Measurements from ENCODE around the gene UBE2S.
"Not testable (repeated sequence)": the region's sequence is repeated elsewhere in the genome, so short reads cannot be mapped to it uniquely, and the experiment has no call there.

The UBE2S gene

DNA sequence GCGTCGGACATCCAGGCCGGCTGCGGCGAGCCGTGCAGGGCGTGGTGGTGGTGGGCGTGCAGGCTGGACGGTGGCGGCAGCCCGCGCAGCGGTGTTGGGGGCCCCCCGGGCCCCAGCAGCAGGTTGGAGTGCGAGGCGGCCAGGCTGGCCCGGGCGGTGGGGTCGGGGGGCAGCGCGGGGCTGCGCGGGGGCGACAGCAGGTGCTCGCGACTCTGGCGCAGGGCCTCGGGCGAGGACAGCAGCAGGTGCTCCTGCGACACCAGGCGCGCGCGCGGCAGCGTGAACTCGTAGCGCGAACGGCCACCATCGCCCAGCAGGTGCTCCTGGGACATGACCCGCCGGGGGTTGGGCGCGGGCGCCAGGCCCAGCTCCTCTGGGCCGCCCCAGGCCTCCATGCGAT lies 25.7 kb upstream of the UBE2S start:
- no peak overlapping the region for H2AFZ ChIP-seq (ENCODE audit: low read depth, low read length)
- no peak overlapping the region for H3K4me3 ChIP-seq (ENCODE audit: low read length)
- no peaks in the 10 kb centered on the region for H3K36me3 ChIP-seq (ENCODE audit: insufficient read depth, low read length)
- no peaks in the 10 kb centered on the region for H3K27me3 ChIP-seq (ENCODE audit: insufficient read depth, low read length)
- peaks cover 5% of the 10 kb centered on the region for H3K9me3 ChIP-seq (ENCODE audit: low read length)
- H3K4me1 ChIP-seq (ENCODE audit: insufficient read depth, low read length): no peaks in the 10 kb centered on the region

DNA sequence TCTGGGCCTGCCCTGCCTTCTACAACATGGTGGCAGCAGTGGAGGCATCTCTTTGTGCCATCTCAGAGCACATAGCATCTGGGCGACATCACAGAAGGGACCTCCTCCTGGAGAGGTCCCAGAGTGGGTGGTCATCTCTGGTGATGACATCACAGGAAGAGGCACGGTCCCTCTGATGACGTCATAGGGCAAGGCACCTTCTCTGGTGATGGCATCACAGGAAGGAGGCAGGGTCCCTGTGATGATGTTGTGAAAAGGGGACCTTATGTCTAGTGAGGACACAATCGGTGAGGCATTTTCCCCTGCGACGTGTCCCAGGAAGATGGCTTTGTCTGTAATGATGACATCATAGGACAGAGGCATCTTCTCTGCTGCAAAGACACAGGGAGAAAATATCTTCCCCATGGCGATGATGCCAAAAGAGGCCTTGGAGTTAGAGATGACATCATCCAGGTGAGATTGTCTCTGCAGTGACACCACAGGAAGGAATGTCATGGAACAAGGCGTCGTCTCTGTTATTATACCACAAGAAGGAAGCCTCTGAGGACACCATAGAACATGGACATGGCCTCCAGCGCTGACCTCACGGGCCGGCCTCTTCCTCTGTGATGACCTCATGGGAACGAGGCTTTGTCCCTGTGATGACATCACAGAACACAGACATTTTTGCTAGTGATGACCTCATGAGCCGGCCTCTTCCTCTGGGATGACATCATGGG lies 24.8 kb upstream of the UBE2S start:
- no peak overlapping the region for H2AFZ ChIP-seq (ENCODE audit: low read depth, low read length)
- H3K4me1 ChIP-seq (ENCODE audit: insufficient read depth, low read length): no peaks in the 10 kb centered on the region
- H3K4me3 ChIP-seq (ENCODE audit: low read length): no peak overlapping the region
- H3K27me3 ChIP-seq (ENCODE audit: insufficient read depth, low read length): no peaks in the 10 kb centered on the region
- no peaks in the 10 kb centered on the region for H3K36me3 ChIP-seq (ENCODE audit: insufficient read depth, low read length)
- peaks cover 5% of the 10 kb centered on the region for H3K9me3 ChIP-seq (ENCODE audit: low read length)

DNA sequence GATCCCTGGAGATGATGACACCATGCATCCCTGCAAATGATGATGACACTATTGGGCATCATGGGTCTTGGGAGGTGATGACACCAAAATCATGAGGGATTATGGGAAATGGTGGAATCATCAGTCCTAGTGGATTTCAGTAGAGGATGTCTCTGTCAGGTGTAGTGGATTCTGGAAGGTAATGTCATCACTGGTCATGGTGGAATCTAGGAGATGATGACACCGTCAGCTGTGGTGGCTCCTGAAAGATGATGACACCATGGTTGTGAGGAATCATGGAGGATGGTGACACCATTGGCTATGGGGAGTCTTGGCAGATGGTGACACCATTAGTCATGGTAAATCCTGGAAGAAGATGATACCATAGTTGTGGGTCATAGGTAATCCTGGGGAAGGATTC lies 23.6 kb upstream of the UBE2S start:
- H2AFZ ChIP-seq (ENCODE audit: low read depth, low read length): no peak overlapping the region
- peaks cover 5% of the 10 kb centered on the region for H3K9me3 ChIP-seq (ENCODE audit: low read length)
- no peaks in the 10 kb centered on the region for H3K36me3 ChIP-seq (ENCODE audit: insufficient read depth, low read length)
- H3K4me3 ChIP-seq (ENCODE audit: low read length): no peak overlapping the region
- H3K27me3 ChIP-seq (ENCODE audit: insufficient read depth, low read length): no peaks in the 10 kb centered on the region
- no peaks in the 10 kb centered on the region for H3K4me1 ChIP-seq (ENCODE audit: insufficient read depth, low read length)

DNA sequence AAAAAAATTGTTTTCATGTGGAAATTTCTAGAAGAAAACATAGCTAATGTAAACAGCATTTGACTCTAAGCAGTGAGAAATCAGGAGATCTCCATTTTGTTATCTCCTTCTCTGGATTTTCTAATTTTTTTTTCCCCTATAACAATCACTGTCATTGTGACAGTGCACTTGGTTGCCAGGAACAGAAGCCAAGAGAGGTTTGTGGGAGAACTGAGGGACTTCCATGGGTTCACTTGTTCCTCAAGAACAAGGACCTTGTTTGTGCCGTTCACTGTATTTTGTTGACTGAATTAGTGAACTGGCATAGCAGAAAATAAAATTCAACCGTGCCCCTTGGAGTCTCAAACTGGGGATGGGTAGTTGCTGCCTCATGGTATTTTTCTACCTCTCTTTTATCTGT lies 18.5 kb upstream of the UBE2S start:
- Histone ChIP-seq H2AFZ (ENCODE audit: low read depth, low read length) (no peak overlapping the region), H3K27me3 (ENCODE audit: insufficient read depth, low read length) (no peaks in the 10 kb centered on the region), H3K4me1 (ENCODE audit: insufficient read depth, low read length) (no peaks in the 10 kb centered on the region), H3K9me3 (ENCODE audit: low read length) (peaks cover 2% of the 10 kb centered on the region), H3K36me3 (ENCODE audit: insufficient read depth, low read length) (no peaks in the 10 kb centered on the region), H3K4me3 (ENCODE audit: low read length) (no peak overlapping the region)

DNA sequence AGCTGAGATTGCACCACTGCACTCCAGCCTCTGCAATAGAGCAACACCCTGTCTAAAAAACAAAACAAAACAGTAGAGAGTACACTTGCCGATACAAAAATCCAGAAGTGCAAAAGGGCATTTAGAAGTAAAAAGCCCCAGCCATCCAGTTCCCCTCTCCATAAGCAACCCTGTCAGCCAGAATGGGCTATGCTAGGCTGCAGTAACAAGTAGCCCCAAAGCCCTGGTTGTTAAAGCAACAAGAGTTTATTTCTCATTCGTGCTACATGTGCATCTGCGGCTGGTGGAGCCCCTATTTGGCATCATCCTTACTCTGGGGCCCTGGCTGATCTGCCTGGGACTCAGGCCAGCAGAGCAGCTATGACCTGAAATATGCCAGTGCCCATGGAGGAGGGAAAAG lies 16.9 kb upstream of the UBE2S start:
- H3K27me3 ChIP-seq (ENCODE audit: insufficient read depth, low read length): no peaks in the 10 kb centered on the region
- H3K4me3 ChIP-seq (ENCODE audit: low read length): no peak overlapping the region
- H2AFZ ChIP-seq (ENCODE audit: low read depth, low read length): no peak overlapping the region
- H3K36me3 ChIP-seq (ENCODE audit: insufficient read depth, low read length): no peaks in the 10 kb centered on the region
- H3K4me1 ChIP-seq (ENCODE audit: insufficient read depth, low read length): no peaks in the 10 kb centered on the region
- peaks cover 4% of the 10 kb centered on the region for H3K9me3 ChIP-seq (ENCODE audit: low read length)

DNA sequence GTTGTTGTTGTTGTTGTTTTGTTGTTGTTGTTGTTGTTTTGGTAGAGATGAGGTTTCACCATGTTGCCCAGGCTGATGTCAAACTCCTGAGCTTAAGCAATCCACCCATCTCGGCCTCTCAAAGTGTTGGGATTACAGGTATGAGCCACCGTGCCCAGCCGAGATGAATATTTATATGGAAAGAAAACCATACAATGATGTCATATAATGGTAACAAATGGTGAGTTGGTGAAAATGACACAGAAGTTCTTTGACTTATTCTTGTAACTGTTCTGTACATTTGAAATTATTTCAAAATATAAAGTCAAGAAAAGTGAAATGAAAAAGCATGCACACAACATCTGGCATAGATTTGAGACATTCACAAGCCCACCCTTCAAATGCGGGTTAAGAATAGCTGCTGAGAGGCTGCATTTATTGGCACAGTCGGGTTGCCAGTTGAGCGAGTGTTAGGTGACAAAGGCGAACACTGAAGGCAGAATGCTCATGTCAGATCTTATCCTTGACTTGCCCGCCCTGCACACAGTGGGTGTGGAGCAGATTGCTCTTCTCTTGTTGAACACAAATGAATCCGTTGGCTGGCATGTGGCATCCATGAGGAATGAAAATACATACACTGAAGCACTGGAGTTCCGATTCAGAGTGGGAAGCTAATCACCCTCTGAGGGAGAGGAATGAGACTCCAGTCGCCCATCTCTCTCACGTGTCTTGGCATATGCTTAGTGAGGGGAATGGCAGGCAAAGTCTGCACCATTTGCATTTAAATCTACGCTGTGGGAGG lies 15.8 kb upstream of the UBE2S start:
- no peaks in the 10 kb centered on the region for H3K27me3 ChIP-seq (ENCODE audit: insufficient read depth, low read length)
- H3K4me3 ChIP-seq (ENCODE audit: low read length): no peak overlapping the region
- H3K36me3 ChIP-seq (ENCODE audit: insufficient read depth, low read length): no peaks in the 10 kb centered on the region
- no peak overlapping the region for H2AFZ ChIP-seq (ENCODE audit: low read depth, low read length)
- peaks cover 4% of the 10 kb centered on the region for H3K9me3 ChIP-seq (ENCODE audit: low read length)
- no peaks in the 10 kb centered on the region for H3K4me1 ChIP-seq (ENCODE audit: insufficient read depth, low read length)

DNA sequence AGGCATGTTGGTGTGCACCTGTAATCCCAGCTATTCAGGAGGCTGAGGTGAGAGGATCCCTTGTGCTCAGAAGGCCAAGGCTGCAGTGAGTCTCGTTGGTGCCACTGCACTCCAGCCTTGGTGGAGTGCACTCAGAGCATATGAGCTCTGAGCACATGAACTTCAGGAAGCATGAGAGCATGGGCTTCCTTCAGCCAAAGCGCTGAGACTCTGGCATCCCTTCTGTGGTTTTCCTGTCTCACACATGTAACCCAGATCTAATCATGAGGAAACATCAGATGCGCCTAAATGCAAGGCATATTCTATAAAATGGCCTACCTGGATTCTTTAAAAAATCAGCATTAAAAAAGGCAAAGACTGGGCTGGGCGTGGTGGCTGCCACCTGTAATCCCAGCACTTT lies 13.7 kb upstream of the UBE2S start:
- not testable (repeated sequence) for H3K27me3 ChIP-seq (ENCODE audit: insufficient read depth, low read length); H3K4me1 ChIP-seq (ENCODE audit: insufficient read depth, low read length); H3K36me3 ChIP-seq (ENCODE audit: insufficient read depth, low read length); H3K9me3 ChIP-seq (ENCODE audit: low read length); H3K4me3 ChIP-seq (ENCODE audit: low read length); H2AFZ ChIP-seq (ENCODE audit: low read depth, low read length)

DNA sequence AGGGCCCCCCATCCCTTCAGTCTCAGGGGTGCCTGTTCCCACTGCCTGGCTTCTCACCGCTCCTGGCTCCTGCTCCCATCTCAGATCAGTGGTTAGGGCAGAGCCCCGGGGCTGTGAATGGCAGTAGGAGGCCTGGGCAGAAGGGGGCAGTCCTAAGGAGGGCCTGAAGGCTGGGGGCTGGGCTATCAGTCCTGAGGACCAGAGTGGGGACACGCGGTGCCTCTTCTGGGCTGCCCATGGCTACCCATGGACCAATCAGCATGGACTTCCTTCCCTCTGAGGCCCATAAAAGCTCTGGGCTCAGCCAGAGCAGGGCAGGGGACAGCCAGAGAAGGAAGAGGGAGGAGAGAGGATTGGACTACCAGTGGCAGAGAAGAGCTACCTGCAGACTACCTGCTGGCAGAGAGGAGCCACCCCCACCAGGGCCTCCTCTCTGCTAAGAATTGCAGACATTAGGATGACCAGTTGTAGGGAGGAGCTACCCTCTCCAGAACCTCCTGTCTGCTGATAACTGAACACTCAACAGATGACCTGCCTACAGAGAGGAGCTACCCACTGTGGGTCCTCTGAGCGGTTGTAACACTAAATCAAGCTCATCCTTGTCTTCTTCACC lies 12.1 kb upstream of the UBE2S start:
- Histone ChIP-seq H3K4me3 (ENCODE audit: low read length) (no peak overlapping the region), H2AFZ (ENCODE audit: low read depth, low read length) (no peak overlapping the region), H3K27me3 (ENCODE audit: insufficient read depth, low read length) (no peaks in the 10 kb centered on the region), H3K4me1 (ENCODE audit: insufficient read depth, low read length) (peaks cover 3% of the 10 kb centered on the region), H3K9me3 (ENCODE audit: low read length) (peaks cover 4% of the 10 kb centered on the region), H3K36me3 (ENCODE audit: insufficient read depth, low read length) (no peaks in the 10 kb centered on the region)

DNA sequence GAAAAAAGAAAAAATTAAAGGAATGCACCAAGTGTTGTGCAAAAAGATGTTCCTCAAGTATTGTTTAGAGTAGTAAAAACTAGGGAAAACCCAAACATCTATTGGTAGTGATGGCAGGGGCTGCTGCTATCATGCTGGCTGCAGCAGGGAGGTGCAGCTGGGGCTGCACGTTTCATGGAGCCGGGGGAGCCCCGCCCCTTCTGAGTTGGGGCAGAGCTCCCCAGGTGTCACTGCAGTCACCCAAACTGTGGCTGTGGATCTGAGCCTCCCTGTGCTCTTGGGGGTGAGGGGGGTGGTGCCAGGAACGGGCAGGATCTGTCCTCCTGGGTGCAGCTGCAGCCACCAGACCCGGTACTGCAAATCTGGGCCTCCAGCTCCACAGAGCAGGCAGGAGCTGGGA lies 11.5 kb upstream of the UBE2S start:
- Histone ChIP-seq H3K27me3 (ENCODE audit: insufficient read depth, low read length) (no peaks in the 10 kb centered on the region), H3K4me1 (ENCODE audit: insufficient read depth, low read length) (peaks cover 3% of the 10 kb centered on the region), H3K9me3 (ENCODE audit: low read length) (peaks cover 4% of the 10 kb centered on the region), H3K4me3 (ENCODE audit: low read length) (no peak overlapping the region), H3K36me3 (ENCODE audit: insufficient read depth, low read length) (no peaks in the 10 kb centered on the region), H2AFZ (ENCODE audit: low read depth, low read length) (no peak overlapping the region)

DNA sequence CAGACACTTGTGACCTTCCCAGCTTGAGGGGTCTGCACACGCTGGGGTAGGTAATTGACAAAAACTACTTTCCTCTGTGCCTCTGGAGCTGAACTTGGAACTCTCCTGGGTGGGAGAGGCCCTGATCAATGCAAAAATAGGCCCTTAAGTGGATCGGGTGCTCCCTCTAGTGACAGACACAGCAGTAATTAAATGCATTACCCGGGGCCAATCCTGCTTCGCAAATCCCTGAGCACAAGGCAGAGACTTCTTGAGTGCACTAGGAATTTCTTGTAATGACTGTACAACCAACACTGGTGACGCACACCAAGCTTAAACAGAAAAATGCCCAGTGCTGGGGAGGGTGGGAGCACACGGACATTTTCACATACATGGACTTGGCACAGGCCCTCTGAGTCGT lies 10.6 kb upstream of the UBE2S start:
- Histone ChIP-seq H3K36me3 (ENCODE audit: insufficient read depth, low read length) (no peaks in the 10 kb centered on the region), H3K27me3 (ENCODE audit: insufficient read depth, low read length) (no peaks in the 10 kb centered on the region), H2AFZ (ENCODE audit: low read depth, low read length) (no peak overlapping the region), H3K9me3 (ENCODE audit: low read length) (peaks cover 4% of the 10 kb centered on the region), H3K4me1 (ENCODE audit: insufficient read depth, low read length) (peaks cover 3% of the 10 kb centered on the region), H3K4me3 (ENCODE audit: low read length) (no peak overlapping the region)

DNA sequence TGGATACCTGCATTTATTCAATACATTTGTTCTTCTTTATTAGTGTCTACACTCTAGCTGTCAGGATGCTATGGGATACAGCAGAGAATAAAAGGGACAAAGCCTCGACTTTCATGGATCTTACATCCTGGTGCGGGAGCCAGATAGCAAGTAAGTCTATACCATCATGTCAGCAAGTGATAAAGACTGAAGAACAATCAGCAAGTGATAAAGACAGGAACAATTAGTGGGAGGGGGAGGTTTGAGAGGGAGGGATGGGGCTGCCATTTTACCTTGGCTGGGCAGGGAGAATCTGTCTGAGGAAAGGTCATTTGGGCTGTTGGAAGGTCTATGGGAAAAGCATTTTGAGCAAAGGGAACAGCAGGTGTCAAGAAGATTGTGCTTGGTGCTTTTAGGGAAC lies 2.6 kb upstream of the UBE2S start:
- Histone ChIP-seq H3K4me1 (ENCODE audit: insufficient read depth, low read length) (peaks cover 20% of the 10 kb centered on the region), H3K36me3 (ENCODE audit: insufficient read depth, low read length) (peaks cover 16% of the 10 kb centered on the region), H3K9me3 (ENCODE audit: low read length) (no peaks in the 10 kb centered on the region), H3K27me3 (ENCODE audit: insufficient read depth, low read length) (no peaks in the 10 kb centered on the region), H2AFZ (ENCODE audit: low read depth, low read length) (no peak overlapping the region), H3K4me3 (ENCODE audit: low read length) (no peak overlapping the region)

DNA sequence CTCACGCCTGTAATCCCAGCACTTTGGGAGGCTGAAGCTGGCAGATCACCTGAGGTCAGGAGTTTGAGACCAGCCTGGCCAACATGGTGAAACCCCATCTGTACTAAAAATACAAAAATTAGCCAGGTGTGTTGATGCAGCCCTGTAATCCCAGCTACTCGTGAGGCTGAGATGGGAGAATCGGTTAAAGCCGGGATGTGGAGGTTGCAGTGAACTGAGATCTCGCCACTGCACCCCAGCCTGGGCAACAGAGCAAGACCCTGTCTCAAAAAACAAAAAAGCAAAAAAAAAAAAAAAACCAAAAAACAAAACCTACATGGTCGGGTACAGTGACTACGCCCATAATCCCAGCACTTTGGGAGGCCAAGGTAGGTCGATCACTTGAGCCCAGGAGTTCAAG lies 1.6 kb upstream of the UBE2S start:
- peaks cover 20% of the 10 kb centered on the region for H3K4me1 ChIP-seq (ENCODE audit: insufficient read depth, low read length)
- H3K27me3 ChIP-seq (ENCODE audit: insufficient read depth, low read length); H2AFZ ChIP-seq (ENCODE audit: low read depth, low read length): not testable (repeated sequence)

DNA sequence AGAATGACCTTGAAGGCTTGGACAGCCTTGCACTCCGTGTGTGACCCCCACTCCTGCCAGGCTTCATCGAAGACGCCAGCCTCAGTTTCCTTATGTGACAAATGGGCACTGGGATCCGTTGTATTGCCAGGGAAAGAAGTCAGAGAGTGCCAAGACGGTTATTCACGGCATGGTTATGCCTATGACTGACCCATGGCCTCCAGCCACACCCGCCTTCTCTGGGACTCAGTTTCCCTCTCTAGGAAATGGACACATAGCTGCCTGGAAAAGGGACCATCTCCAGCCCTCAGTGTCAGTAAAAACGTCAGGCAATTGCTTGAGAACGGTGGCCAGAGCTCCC lies 915 bp upstream of the UBE2S start:
- peaks cover 26% of the 10 kb centered on the region for H3K36me3 ChIP-seq (ENCODE audit: insufficient read depth, low read length)
- H2AFZ ChIP-seq (ENCODE audit: low read depth, low read length): no peak overlapping the region
- no peaks in the 10 kb centered on the region for H3K9me3 ChIP-seq (ENCODE audit: low read length)
- H3K27me3 ChIP-seq (ENCODE audit: insufficient read depth, low read length): no peaks in the 10 kb centered on the region
- peaks cover 20% of the 10 kb centered on the region for H3K4me1 ChIP-seq (ENCODE audit: insufficient read depth, low read length)
- H3K4me3 ChIP-seq (ENCODE audit: low read length): peak overlapping the region; percentile 28

More for the DNA sequence above, 1.6 kb upstream of the UBE2S start:
- not testable (repeated sequence) for H3K4me3 ChIP-seq (ENCODE audit: low read length); H3K9me3 ChIP-seq (ENCODE audit: low read length)
- peaks cover 22% of the 10 kb centered on the region for H3K36me3 ChIP-seq (ENCODE audit: insufficient read depth, low read length)
